Endothelial cell of umbilical vein (primary cell): Measurements from ENCODE around the gene SIRPG. TPM values are rescaled to one million over a fixed set of nuclear protein-coding genes. Genes with fewer than 3 reads are reported as not detected.

Source experiments
- BruUV-seq: library from RNA; stranded (reverse); fragments of 400-500 nt; replicated peaks from 2 replicates; lab custom pipeline; 2021; lab: Mats Ljungman, UMichigan
- CTCF ChIA-PET: fragments of 300-600, 350-600 bp; sonication (Branson Sonifier 250); formaldehyde crosslinking; loops from one replicate; lab custom pipeline; 2021; ENCODE audit warnings: antibody characterized with exemption, inconsistent platforms; lab: Charles Lee
- POLR2A ChIA-PET: fragments of 300-600, 350-600 bp; sonication (Branson Sonifier 250); formaldehyde crosslinking; loops from one replicate; lab custom pipeline; 2021; ENCODE audit warnings: antibody characterized with exemption, inconsistent platforms; lab: Charles Lee
- DNase-seq: peaks from one replicate; pipeline ENCODE4 v3.0.0-alpha.2; 2011; ENCODE audit warnings: low read depth, low spot score
- FAIRE-seq: peaks from 2 replicates; lab custom pipeline; 2011; peaks lifted over from hg19 to GRCh38; lab: Jason Lieb, UNC
- H2AFZ ChIP-seq: 2 replicates; pipeline ENCODE4 v1.6.0; 2012; ENCODE audit warnings: low read depth, low read length, control low read depth, inconsistent platforms
- H3K27ac ChIP-seq: 2 replicates; pipeline ENCODE4 v1.5.1; 2011; ENCODE audit warnings: low read depth, mild to moderate bottlenecking, control low read depth, low read length, moderate library complexity; ENCODE audit not compliant: insufficient read depth
- H3K27me3 ChIP-seq, 2 experiments: 2 replicates each; pipeline versions ENCODE4 v1.6.0 to v1.6.1; 2011; ENCODE audit warnings: low read length in 2 of 2, mixed read lengths in 1 of 2; ENCODE audit not compliant: control insufficient read depth in 2 of 2, insufficient read depth in 2 of 2
- H3K36me3 ChIP-seq, 2 experiments: 2 replicates in 1 of 2; 3 replicates in 1 of 2; pipeline ENCODE4 v1.5.1; 2011; ENCODE audit warnings: low read length in 2 of 2, mild to moderate bottlenecking in 1 of 2, moderate library complexity in 1 of 2; ENCODE audit not compliant: control insufficient read depth in 2 of 2, insufficient read depth in 2 of 2; ENCODE audit errors: extremely low read depth in 1 of 2
- H3K4me1 ChIP-seq: 3 replicates; pipeline ENCODE4 v1.5.1; 2011; ENCODE audit warnings: mild to moderate bottlenecking, low read length; ENCODE audit not compliant: control insufficient read depth, insufficient read depth; ENCODE audit errors: extremely low read depth
- H3K4me2 ChIP-seq: 2 replicates; pipeline ENCODE4 v1.6.1; 2011; ENCODE audit warnings: low read length, control low read depth, mixed read lengths; ENCODE audit not compliant: insufficient read depth
- H3K4me3 ChIP-seq, 3 experiments: fragments of 200-600 bp in 1 of 3; sonication (generic), shearing (Covaris generic) in 1 of 3; replicated peaks in 1 of 3; 2 replicates each; pipeline ENCODE4 v1.5.1; 2011 to 2016; ENCODE audit warnings: control low read depth in 3 of 3, low read length in 3 of 3, mild to moderate bottlenecking in 2 of 3, inconsistent platforms in 1 of 3, low read depth in 1 of 3, moderate library complexity in 1 of 3; ENCODE audit not compliant: insufficient read depth in 1 of 3
- H3K79me2 ChIP-seq: 2 replicates; pipeline ENCODE4 v1.6.0; 2012; ENCODE audit warnings: low read length, inconsistent platforms; ENCODE audit not compliant: control insufficient read depth, insufficient read depth
- H3K9ac ChIP-seq: replicated peaks from 2 replicates; pipeline ENCODE3; 2011; ENCODE audit warnings: low read length, control low read depth; ENCODE audit not compliant: insufficient read depth; ENCODE audit errors: extremely low read depth
- H3K9me1 ChIP-seq: replicated peaks from 3 replicates; pipeline ENCODE4 v1.6.0; 2011; ENCODE audit warnings: mild to moderate bottlenecking, low read length; ENCODE audit not compliant: control insufficient read depth, insufficient read depth; ENCODE audit errors: extremely low read depth
- H3K9me3 ChIP-seq: replicated peaks from 2 replicates; pipeline ENCODE4 v1.5.1; 2012; ENCODE audit warnings: low read length, inconsistent platforms; ENCODE audit not compliant: control insufficient read depth, insufficient read depth
- H4K20me1 ChIP-seq: replicated peaks from 2 replicates; pipeline ENCODE3; 2011; ENCODE audit warnings: mild to moderate bottlenecking, low read length; ENCODE audit not compliant: control insufficient read depth, insufficient read depth; ENCODE audit errors: extremely low read depth
- EZH2 ChIP-seq: IDR thresholded peaks from 2 replicates; pipeline ENCODE4 v1.6.1; 2012; ENCODE audit warnings: borderline replicate concordance, low read depth, mild to moderate bottlenecking, moderate library complexity, low read length, inconsistent platforms; ENCODE audit not compliant: severe bottlenecking
- FOS ChIP-seq: IDR thresholded peaks from 2 replicates; pipeline ENCODE4 v1.6.1; 2011; ENCODE audit warnings: mild to moderate bottlenecking, low read length, moderate library complexity, borderline replicate concordance; ENCODE audit not compliant: insufficient read depth
- GATA2 ChIP-seq: IDR thresholded peaks from 2 replicates; pipeline ENCODE4 v1.7.0; 2011; ENCODE audit warnings: low read depth, mild to moderate bottlenecking, moderate library complexity, mixed read lengths, low read length; ENCODE audit not compliant: insufficient read length, insufficient read depth
- JUN ChIP-seq: IDR thresholded peaks from 2 replicates; pipeline ENCODE4 v1.6.1; 2011; ENCODE audit warnings: borderline replicate concordance, low read depth; ENCODE audit not compliant: insufficient read length, insufficient read depth
- MYC ChIP-seq: IDR thresholded peaks from one replicate; pipeline ENCODE4 v1.6.1; 2011; ENCODE audit warnings: mild to moderate bottlenecking, low read depth, low read length
- POLR2A ChIP-seq: IDR thresholded peaks from 2 replicates; pipeline ENCODE4 v1.6.1; 2012; ENCODE audit warnings: low read depth, mild to moderate bottlenecking, control low read depth, low read length
- POLR2AphosphoS5 ChIP-seq: IDR thresholded peaks from 2 replicates; pipeline ENCODE4 v1.6.1; 2012; ENCODE audit warnings: low read depth, mild to moderate bottlenecking, control low read depth, low read length, moderate library complexity; ENCODE audit not compliant: insufficient read depth
- dilution Hi-C: fragments of 300-500 bp; cut with MboI; formaldehyde crosslinking; loops from one replicate; pipeline ENCODE4 v1.15.0; 2019; ENCODE audit warnings: low sequenced_read_pairs; ENCODE audit not compliant: extremely low pct_ligation_motif_present
- intact Hi-C: fragments of 100-400 bp; cut with micrococcal nuclease; formaldehyde crosslinking; loops from one replicate; pipeline ENCODE4 v1.10.0; 2022
- polyA plus RNA-seq, 4 experiments: library from polyadenylated mRNA; depleted of rRNA in 3 of 4; stranded (reverse) in 3 of 4; unstranded in 1 of 4; fragments of >200 nt; gene quantifications; 2 replicates each; pipeline versions ENCODE4 v1.2.1 to v1.2.3, GENCODE V29; 2011 to 2012; ENCODE audit warnings: missing spikeins in 1 of 4
- total RNA-seq: library from RNA; stranded (reverse); gene quantifications from 2 replicates; pipeline ENCODE4 v1.2.3, GENCODE V29; 2021
- TF ChIP-seq, protein P1 (sequence below): IDR thresholded peaks from 2 replicates; pipeline ENCODE4 v1.6.1; 2011; ENCODE audit not compliant: insufficient read depth, insufficient read length
- TF ChIP-seq, protein P2 (sequence below), 2 donors: IDR thresholded peaks; 1 replicate in 1 of 2; 2 replicates in 1 of 2; pipeline ENCODE4 v1.5.1; 2011; ENCODE audit warnings: low read length in 2 of 2, mild to moderate bottlenecking in 2 of 2, moderate library complexity in 2 of 2, control low read depth in 1 of 2, inconsistent platforms in 1 of 2, low read depth in 1 of 2; ENCODE audit not compliant: insufficient read depth in 1 of 2; ENCODE audit errors: extremely low read depth in 1 of 2

SIRPG gene
- total and polyA plus RNA-seq, 2 donors (not counting 3 experiments of a cell fraction or from before 2014, with no cell fraction given): not detected

DNA sequence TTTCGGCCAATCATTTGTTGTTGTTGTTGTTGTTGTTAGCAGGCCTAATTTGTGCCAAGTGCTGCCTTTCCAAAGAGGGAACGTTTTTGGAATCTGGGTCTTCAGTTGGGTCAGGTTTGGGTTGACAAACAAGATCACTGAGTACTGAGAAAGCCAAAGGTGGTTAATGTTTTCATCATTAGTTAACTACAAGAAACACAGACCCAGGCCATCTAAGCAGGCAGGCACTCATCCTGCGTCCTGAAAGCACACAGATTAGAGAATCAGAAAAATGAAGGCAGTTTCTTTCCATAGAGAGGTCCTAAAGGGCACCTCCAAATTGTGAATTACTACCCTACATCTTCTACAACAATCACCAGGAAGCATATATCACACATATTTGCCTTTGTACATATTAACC, 15.1 kb upstream of the SIRPG start:
- Histone ChIP-seq H3K79me2 (no peaks in the 10 kb centered on the region), H3K36me3 (no peaks in the 10 kb centered on the region), H3K4me2 (no peak overlapping the region), H3K9me3 (no peaks in the 10 kb centered on the region), H3K27ac (no peak overlapping the region), H3K4me1 (no peaks in the 10 kb centered on the region), H3K27me3 (peaks cover 5 to 8% of the 10 kb centered on the region in 2 experiments), H3K4me3 (no peak overlapping the region), H2AFZ (no peak overlapping the region), H3K9me1 (no peaks in the 10 kb centered on the region), H4K20me1 (no peaks in the 10 kb centered on the region), H3K9ac (no peak overlapping the region)
- ChIA-PET POLR2A (no interaction called here), CTCF (no interaction called here)
- BruUV-seq: no TSS peak
- DNase-seq (no peak), FAIRE-seq (no peak)
- dilution Hi-C loops: no loop called here
- TF ChIP-seq, protein P1, sequence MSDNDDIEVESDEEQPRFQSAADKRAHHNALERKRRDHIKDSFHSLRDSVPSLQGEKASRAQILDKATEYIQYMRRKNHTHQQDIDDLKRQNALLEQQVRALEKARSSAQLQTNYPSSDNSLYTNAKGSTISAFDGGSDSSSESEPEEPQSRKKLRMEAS: no peak
- TF ChIP-seq EZH2 (no peak), MYC (no peak), JUN (no peak), FOS (no peak)
- intact Hi-C loops: no loop called here

- no peaks in the 10 kb centered on the region for H3K9me3 ChIP-seq
- no peak overlapping the region for H2AFZ ChIP-seq
- FAIRE-seq (no peak), DNase-seq (no peak)
- H3K27me3 ChIP-seq: peaks cover 5 to 8% of the 10 kb centered on the region in 2 experiments
- H3K36me3 ChIP-seq: no peaks in the 10 kb centered on the region
- H3K27ac ChIP-seq: no peak overlapping the region
- POLR2A ChIA-PET: no interaction called here
- TF ChIP-seq EZH2 (no peak), FOS (no peak), POLR2AphosphoS5 (no peak), JUN (no peak), MYC (no peak), GATA2 (no peak), POLR2A (no peak)
- TF ChIP-seq, protein P1: no peak
- TF ChIP-seq, protein P2, sequence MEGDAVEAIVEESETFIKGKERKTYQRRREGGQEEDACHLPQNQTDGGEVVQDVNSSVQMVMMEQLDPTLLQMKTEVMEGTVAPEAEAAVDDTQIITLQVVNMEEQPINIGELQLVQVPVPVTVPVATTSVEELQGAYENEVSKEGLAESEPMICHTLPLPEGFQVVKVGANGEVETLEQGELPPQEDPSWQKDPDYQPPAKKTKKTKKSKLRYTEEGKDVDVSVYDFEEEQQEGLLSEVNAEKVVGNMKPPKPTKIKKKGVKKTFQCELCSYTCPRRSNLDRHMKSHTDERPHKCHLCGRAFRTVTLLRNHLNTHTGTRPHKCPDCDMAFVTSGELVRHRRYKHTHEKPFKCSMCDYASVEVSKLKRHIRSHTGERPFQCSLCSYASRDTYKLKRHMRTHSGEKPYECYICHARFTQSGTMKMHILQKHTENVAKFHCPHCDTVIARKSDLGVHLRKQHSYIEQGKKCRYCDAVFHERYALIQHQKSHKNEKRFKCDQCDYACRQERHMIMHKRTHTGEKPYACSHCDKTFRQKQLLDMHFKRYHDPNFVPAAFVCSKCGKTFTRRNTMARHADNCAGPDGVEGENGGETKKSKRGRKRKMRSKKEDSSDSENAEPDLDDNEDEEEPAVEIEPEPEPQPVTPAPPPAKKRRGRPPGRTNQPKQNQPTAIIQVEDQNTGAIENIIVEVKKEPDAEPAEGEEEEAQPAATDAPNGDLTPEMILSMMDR (IDR thresholded peaks at IDR 0.05; ENCODE audit: extremely low read depth in 1 of 2, insufficient read depth in 1 of 2, low read depth in 1 of 2, low read length in 2 of 2): no peak
- H3K9ac ChIP-seq: no peak overlapping the region
- no peak overlapping the region for H3K4me3 ChIP-seq
- intact Hi-C loops: no loop called here
- dilution Hi-C loops: no loop called here
- no peaks in the 10 kb centered on the region for H3K9me1 ChIP-seq
- no peak overlapping the region for H3K4me2 ChIP-seq
- no TSS peak for BruUV-seq
- H4K20me1 ChIP-seq: no peaks in the 10 kb centered on the region
- CTCF ChIA-PET: no interaction called here
- H3K4me1 ChIP-seq: no peaks in the 10 kb centered on the region
- H3K79me2 ChIP-seq: no peaks in the 10 kb centered on the region
Measured at GRCh38 chr20:1671891-1672669, 14.5 kb upstream of the SIRPG start.
